ENCODE results near the gene THRAP3.
"Not testable (repeated sequence)": the region's sequence is repeated elsewhere in the genome, so short reads cannot be mapped to it uniquely, and the experiment has no call there.

Gene THRAP3

DNA sequence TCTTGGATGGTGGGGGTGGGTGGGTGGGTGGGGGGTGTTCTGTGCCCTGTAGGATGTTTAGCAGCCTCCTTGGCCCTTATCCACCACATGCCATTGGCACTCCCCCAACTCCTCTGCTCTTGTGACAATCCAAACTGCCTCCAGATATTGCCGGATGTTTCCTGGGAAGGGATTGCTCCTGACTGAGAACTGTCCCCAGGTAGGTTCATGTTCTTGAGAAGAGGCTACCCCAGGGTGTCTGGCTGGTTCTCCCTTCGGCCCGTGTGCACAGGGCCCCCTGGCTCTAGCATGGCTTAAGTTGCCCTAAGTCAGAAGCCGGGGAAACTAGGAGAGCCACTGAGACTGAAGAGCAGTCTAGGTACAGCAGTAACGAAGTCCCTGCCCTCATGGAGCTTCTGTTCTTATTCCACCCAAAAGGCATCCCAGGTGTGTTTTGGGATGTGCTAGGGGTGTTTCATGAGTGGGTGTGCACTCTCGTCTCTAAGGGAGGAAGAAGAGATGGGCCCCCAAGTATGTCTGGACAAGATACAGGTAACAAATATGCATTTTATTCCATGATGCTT lies 19.8 kb upstream of the THRAP3 start:
- DNase-seq (ENCODE audit: low read depth) = no peak
- no peak overlapping the region for H3K4me3 ChIP-seq (ENCODE audit: low read depth, low read length)

DNA sequence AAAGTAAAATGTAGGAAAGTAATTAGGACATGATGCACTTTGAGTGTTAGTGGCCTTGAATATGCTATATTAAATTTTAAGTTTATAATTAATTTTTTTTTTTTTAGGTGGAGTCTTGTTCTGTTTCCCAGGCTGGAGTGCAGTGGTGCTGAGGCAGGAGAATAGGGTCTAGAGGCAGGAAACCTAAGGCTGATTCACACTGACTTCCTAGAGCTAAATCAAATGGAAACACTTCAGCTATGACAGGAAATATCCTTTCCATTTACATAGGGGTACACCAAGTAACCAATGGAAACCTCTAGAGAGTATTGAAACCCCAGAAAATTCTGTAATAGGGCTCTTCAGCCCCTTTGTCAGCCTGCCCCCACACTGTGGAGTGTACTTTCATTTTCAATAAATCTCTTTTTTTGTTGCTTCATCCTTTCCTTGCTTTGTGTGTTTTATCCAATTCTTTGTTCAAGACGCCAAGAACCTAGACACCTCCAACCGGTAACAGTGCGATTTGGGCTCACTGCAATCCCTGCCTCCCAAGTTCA lies 17.9 kb upstream of the THRAP3 start:
- DNase-seq (ENCODE audit: low read depth) = no peak
- no peak overlapping the region for H3K4me3 ChIP-seq (ENCODE audit: low read depth, low read length)

DNA sequence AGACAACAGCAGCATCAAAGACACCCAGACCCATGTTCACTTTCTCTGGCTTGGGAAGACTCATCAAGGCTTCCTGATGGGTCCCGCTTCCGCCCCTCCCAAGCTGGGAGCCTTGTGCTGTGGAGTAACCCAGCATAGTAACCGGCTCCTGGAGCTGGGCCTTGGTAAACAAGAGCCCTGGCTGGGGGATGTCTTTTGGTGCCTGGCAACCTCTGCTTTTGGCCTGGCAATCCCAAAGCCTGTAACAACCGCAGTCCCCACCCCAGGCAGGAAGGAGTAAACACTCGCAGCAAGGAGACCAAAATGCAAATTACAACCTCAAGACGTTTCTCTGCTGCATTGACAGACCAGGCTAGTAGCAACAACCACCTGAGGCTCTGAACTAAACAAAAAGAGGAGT lies 16.9 kb upstream of the THRAP3 start:
- no peak overlapping the region for H3K4me3 ChIP-seq (ENCODE audit: low read depth, low read length)
- DNase-seq (ENCODE audit: low read depth) = peak; percentile 44

DNA sequence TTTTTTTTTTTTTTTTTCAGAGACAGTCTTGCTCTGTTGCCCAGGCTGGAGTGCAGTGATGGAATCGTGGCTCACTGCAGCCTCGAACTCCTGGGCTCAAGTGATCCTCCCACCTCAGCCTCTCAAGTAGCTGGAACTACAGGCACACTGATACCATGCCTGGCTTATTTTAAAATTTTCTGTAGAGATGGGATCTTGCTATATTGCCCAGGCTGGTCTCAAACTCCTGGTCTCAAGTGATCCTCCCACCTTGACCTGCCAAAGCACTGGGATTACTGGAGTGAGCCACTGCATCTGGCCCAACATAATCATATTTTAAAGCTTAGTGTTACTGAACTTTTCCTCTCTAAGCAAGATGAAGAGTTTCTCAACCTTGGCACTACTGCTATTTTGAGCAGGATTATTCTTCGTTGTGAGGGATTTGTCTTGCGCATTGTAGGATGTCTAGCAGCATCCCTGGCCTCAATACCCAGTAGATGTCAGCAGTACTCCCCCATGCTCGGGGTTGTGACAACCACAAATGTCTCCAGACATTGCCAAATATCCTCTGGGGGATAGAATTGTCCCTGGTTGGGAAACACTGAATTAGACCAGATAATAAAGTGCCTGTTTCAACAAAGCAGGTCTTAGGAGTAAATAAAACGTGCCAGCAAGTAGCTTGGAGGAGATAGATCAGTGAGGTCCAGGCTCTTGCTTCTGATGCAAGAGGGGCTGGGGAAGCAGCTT lies 15.1 kb upstream of the THRAP3 start:
- no peak for DNase-seq (ENCODE audit: low read depth)
- no peak overlapping the region for H3K4me3 ChIP-seq (ENCODE audit: low read depth, low read length)

GRCh38 chr1:36211307-36211706 lies 12.9 kb upstream of the THRAP3 start:
- no peak overlapping the region for H3K4me3 ChIP-seq (ENCODE audit: low read depth, low read length)
- no peak for DNase-seq (ENCODE audit: low read depth)

GRCh38 chr1:36211841-36212240 lies 12.4 kb upstream of the THRAP3 start:
- no peak for DNase-seq (ENCODE audit: low read depth)
- H3K4me3 ChIP-seq (ENCODE audit: low read depth, low read length) = no peak overlapping the region

- no peak overlapping the region for H3K4me3 ChIP-seq (ENCODE audit: low read depth, low read length)
- no peak for DNase-seq (ENCODE audit: low read depth)
These were observed 11.5 kb upstream of the THRAP3 start for GRCh38 chr1:36212782-36213181.

DNA sequence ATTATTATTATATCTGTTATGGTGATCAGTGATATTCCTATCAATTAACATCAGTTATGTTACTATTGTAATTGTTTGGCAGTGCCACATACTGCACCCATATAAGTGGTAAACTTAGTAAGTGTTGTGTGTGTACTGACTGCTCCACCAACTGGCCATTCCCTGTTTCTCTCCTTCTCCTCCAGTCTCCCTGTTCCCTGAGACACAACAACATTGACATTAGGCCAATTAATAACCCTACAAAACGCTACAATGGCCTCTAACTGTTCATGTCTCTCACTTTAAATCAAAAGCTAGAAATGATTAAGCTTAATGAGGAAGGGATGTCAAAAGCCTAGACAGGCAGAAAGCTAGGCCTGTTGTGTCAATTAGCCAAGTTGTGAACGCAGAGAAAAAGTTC lies 6.6 kb upstream of the THRAP3 start:
- DNase-seq (ENCODE audit: low read depth) = no peak
- no peak overlapping the region for H3K4me3 ChIP-seq (ENCODE audit: low read depth, low read length)

DNA sequence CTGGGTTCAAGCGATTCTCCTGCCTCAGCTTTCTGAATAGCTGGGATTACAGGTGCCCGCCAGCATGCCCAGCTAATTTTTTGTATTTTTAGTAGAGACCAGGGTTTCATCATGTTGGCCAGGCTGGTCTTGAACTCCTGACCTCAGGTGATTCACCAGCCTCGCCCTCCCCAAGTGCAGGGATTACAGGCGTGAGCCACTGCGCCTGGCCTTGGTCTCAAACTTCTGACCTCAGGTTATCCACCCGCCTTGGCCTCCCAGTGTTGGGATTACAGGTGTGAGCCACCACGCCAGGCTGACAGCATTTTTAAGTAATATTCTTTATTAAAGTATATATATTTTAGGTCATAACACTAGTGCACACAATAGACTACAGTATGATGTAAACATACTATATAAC lies 2.3 kb upstream of the THRAP3 start:
- DNase-seq (ENCODE audit: low read depth); H3K4me3 ChIP-seq (ENCODE audit: low read depth, low read length): not testable (repeated sequence)

DNA sequence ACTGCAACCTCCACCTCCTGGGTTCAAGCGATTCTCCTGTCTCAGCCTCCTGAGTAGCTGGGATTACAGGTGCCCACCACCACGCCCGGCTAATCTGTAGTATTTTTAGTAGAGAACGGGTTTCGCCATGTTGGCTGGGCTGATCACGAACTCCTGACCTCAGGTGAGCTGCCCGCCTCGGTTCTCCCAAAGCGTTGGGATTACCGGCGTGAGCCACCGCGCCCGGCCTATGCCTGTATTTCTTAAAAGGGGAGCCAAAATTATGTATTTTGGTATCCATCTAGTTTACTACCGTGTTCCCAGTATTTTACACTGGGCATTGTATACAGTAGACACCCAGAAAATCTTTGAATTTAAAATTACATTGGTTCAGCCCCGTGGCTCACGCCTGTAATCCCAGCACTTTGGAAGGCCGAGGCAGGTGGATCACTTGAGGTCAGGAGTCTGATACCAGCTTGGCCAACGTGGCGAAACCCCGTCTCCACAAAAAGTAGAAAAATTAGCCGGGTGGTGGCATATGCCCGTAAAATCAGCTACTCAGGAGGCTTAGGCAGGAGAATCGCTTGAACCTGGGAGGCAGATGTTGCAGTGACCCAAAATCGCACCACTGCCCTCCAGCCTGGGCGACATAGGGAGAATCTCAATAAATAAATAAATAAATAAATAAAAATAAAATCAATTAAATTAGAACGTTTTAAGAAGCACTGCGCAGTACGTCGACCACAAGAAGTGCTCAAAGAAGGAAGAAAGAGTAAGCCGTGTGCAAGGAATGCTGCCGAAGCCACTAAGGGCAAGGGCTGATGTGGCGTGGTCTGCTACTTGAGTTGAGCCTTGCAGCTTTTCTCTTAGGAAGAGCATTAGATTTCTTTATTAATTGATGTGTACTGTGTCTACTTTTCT lies 1.5 kb upstream of the THRAP3 start:
- H3K4me3 ChIP-seq (ENCODE audit: low read depth, low read length) = peak overlapping the region; percentile 53
- no peak for DNase-seq (ENCODE audit: low read depth)

DNA sequence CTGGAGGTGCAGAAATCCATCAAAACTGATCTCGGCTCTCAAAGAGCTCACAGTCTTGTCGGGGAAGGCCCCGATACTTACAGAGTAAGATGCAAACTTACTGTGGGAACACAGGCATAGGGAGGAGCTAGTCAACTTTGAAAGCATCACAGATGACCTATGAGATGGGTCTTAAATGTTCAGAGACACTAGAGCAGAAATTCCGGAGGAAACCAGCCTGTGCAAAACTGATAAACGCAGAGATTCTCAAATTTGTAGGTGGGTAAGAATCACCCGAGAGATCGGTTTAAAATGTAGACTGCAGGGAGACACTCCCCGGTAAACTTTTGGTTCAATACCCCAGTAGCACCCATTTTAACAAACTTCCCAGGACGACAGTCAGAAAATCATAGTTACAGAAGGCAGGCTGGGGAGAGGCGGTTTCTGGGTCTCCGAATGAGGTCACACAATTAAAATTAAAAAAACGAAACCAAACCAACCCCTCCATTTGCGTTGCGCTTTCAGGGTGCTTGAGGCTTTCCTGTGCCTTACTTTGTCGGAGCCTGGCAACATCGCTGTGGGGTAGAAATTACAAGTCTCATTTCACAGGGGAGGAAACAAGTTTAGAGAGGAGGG lies 755 bp upstream of the THRAP3 start:
- H3K4me3 ChIP-seq (ENCODE audit: low read depth, low read length) = peak overlapping the region; percentile 53
- DNase-seq (ENCODE audit: low read depth) = peak; percentile 48

- DNase-seq (ENCODE audit: low read depth) = no peak
- peak overlapping the region; percentile 93 for H3K4me3 ChIP-seq (ENCODE audit: low read depth, low read length)
These were observed 467 bp downstream of the THRAP3 start for GRCh38 chr1:36224537-36225282.

DNA sequence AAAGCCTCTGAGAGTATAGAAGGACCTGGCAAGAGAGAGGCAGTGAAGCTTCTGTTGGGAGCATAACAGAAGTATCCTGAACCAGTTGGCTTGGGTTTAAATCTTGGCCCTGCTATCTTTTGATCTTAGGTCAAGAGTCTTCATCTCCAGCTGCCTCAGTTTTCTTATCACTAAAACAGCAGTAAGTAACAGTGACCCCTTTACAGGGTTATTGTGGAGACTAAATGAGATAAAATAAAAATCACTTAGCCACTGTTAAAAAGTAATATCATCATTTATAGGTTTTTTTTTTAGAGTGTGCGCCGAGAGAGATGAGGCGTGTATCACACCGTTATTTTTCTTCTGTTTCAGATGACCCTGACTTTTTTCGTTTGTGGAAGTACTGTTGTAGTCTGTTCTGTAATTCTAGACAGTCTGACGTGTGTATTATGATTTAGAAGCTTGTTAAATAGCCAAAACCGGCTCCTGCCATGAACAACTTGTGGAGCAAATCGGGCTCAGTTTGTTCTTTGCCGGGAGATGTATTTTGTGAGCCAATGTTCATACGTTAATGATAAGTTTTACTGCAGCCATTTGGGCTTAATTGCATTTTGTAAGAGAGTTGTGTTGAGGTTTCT lies 1.1 kb downstream of the THRAP3 start:
- peak overlapping the region; percentile 93 for H3K4me3 ChIP-seq (ENCODE audit: low read depth, low read length)
- no peak for DNase-seq (ENCODE audit: low read depth)

DNA sequence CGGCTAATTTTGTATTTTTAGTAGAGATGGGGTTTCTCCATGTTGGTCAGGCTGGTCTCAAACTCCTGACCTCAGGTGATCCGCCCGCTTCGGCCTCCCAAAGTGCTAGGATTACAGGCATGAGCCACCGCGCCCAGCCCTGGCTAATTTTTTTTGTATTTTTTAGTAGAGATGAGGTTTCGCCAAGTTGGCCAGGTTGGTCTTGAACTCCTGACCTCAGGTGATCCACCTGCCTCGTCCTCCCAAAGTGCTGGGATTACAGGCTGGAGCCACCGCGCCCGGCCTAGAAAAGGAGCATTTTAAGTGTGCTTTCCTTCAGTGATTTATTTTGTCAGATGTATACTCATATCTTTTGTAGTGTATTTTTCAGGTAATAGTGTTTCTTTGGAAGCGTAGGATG lies 6.0 kb downstream of the THRAP3 start:
- not testable (repeated sequence) for H3K4me3 ChIP-seq (ENCODE audit: low read depth, low read length); DNase-seq (ENCODE audit: low read depth)

- H3K4me3 ChIP-seq (ENCODE audit: low read depth, low read length) = no peak overlapping the region
- no peak for DNase-seq (ENCODE audit: low read depth)
These were observed 6.9 kb downstream of the THRAP3 start for GRCh38 chr1:36231191-36231590.

DNA sequence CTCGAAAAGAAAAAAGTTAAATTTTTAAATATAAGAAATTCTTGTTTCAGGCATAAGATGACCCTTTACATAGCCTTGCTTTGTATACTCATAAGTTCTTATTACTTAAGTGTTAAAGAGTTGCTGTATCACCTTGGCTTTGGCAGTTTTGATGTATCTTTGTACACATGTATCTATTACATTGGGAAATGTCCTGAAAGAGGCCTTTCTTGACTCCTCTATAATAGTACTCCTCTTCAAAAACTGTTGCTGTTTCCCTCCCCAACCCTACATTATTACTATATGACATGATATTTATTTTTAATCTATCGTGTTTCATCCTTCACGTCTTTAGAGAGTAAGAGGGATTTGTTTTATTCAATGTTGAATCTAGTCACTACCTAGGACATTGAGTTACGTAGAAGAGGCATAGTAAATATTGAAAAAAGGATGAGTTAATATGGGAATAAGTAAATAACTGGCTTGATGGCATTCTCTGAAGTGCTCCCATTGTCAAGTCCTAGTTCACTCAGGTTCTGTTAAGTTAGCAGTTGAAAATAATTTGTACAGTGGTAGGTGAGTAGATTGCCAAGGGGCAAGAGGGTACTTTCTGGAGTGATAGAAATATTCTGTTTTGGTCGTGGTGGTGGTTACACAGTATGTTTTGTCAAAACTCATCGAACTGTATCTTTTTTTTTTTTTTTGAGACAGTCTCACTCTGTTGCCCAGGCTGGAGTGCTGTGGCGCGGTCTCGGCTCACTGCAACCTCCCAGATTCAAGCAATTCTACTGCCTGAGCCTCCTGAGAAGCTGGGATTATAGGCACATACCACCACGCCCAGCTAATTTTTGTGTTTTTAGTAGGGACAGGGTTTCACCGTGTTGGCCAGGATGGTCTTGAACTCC lies 8.2 kb downstream of the THRAP3 start:
- no peak overlapping the region for H3K4me3 ChIP-seq (ENCODE audit: low read depth, low read length)
- no peak for DNase-seq (ENCODE audit: low read depth)

DNA sequence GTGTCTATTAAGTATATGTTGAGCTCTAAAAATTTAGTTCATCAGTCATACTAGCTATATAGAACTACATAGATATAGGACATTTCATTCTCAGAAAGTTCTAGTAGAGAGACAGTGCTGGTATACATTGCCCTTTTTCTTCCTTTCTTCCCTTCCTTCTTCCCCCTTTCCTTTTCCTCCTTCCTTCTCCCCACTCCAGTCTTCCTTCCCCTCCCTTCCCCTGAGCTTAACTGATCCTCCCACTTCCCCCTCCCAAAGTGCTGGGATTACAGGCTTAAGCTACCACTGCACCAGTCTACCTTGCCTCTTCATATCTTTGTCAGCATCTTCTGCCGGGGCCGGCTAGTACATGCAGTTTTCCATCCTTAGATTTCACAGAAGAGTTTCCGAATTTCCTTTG lies 12.1 kb downstream of the THRAP3 start:
- H3K4me3 ChIP-seq (ENCODE audit: low read depth, low read length) = no peak overlapping the region
- no peak for DNase-seq (ENCODE audit: low read depth)

DNA sequence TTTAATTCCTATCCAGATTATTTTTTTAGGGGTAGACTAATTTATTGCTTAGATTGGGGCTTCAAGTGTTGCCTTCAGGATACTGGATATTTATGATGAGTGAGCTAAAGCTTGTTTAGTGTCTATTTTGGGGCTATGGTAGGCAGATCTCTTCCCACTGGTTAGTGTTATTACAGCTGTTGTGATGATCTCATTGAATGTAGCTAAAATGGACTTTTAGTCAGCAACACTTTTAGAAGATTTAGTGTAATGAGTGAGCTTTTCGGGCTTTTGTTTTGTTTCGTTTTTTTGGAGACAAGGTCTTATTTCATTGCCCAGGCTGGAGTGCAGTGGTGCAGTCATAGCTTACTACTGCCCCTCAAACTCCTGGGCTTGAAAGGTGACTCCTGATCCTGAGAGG lies 14.2 kb downstream of the THRAP3 start:
- DNase-seq (ENCODE audit: low read depth) = peak; percentile 39
- H3K4me3 ChIP-seq (ENCODE audit: low read depth, low read length) = no peak overlapping the region
